Right lobe of liver (tissue), 4 donors: ENCODE measurements around the gene UBE2O.

ENCODE experiments used
- CTCF ChIP-seq, 4 donors: fragments of 200-600 bp in 3 of 4; fragments of 450-650 bp in 1 of 4; IDR thresholded peaks; one replicate each; pipeline versions ENCODE4 v1.5.1 to v1.8.0; 2016 to 2022; ENCODE audit warnings: antibody characterized with exemption in 4 of 4, mild to moderate bottlenecking in 2 of 4
- POLR2A ChIP-seq: fragments of 450-650 bp; IDR thresholded peaks from one replicate; pipeline ENCODE4 v1.6.1; 2017; ENCODE audit warnings: antibody characterized with exemption, mild to moderate bottlenecking
- donor health status: DM: no; HTN: no; CAD: no.
- donor health status: DM: no; HTN: no; CAD: no.
- donor health status: DM: no; HTN: yes; CAD: no.

DNA sequence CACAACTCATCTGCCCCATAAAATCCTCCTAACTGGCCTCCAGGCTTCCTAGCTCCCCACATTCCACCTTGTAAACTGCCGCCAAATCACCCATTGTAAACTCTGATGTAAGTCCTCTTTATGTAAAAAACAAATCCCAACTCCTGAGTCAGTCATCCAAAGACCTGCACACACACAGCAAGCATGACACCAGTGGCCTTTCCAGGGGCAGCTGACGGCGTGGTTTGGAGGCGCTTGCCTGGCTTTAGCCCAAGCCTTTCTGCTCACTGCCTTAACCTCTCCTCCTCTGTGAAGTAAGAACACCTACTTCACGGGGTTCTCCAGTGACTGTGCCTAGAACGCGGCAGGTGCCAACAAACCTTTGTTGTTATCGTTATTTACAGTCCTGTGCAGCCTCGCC, 14.0 kb downstream of the UBE2O start:
- TF ChIP-seq POLR2A (no peak), CTCF (IDR thresholded peaks at IDR 0.05) (no peak)
